Measurements from ENCODE around the gene LIMA1.
A peak's percentile ranks its signal among the peaks of the same experiment; 100 is the strongest.

GRCh38 chr12:50132505-50133135 is 150.7 kb downstream of the LIMA1 start:
- TF ChIP-seq CTCF (IDR thresholded peaks at IDR 0.05) = peak in 3 of 5 experiments; percentile 28 to 54 (median 49)
- no peak for TF ChIP-seq POLR2A (IDR thresholded peaks at IDR 0.05)
